SIG-M5 (cell line): Measurements from ENCODE around the gene DNMBP.
"Not testable (repeated sequence)": the region's sequence is repeated elsewhere in the genome, so short reads cannot be mapped to it uniquely, and the experiment has no call there.

Experiments
- DNase-seq: peaks from one replicate; lab custom pipeline; 2025; lab: John Stamatoyannopoulos, UW

The DNMBP gene

GRCh38 chr10:100014071-100014762 lies 4.5 kb upstream of the DNMBP start:
- no peak for DNase-seq

- no peak for DNase-seq
Observed at GRCh38 chr10:100013621-100014020, 3.9 kb upstream of the DNMBP start.

GRCh38 chr10:100011906-100012305 lies 2.2 kb upstream of the DNMBP start:
- DNase-seq = not testable (repeated sequence)

- DNase-seq = no peak
Observed at GRCh38 chr10:100009283-100009792, 409 bp downstream of the DNMBP start.

DNA sequence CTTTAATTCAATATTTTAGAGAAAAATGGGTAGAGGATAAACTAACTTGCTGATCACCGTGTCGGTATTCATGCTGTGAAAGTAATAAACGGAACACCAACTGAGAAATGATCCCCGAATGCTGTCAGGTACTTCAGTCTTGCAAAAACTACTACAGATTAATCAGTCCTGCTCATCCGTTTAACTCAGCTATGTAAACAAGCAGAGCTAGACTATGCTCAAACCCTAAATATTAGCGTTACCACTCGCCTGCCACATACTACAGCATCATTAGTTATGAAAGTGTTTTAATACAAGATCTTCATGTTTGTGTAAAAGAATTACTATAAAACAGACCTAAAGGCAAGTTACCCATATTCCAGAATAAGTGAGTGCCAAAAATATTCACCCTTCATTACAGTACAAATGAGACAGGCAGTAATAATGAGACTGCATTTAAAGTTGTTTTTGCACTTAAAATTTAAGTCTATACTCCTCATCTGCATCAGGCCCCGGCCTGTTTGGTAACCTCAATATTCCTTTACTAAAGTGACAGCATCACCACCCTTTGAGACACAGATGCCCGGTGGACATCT lies 952 bp downstream of the DNMBP start:
- DNase-seq = no peak

DNA sequence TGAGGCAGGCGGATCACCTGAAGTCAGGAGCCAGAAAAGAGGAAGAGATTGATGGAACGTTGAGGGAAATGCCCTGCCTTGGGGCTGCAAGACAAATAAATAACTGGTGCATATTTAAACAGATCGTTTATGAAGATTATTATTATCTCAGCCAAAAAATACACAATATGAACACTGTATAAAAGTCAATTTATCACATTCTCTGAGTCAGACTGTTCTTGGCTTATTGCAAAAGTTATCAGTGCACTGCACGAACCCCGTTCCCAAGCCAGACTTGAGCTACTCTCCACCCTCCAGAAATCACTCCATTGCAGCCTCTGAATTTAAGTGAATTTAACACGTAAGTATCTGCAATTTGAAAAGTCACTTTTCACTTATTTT lies 1.6 kb downstream of the DNMBP start:
- DNase-seq = no peak

DNA sequence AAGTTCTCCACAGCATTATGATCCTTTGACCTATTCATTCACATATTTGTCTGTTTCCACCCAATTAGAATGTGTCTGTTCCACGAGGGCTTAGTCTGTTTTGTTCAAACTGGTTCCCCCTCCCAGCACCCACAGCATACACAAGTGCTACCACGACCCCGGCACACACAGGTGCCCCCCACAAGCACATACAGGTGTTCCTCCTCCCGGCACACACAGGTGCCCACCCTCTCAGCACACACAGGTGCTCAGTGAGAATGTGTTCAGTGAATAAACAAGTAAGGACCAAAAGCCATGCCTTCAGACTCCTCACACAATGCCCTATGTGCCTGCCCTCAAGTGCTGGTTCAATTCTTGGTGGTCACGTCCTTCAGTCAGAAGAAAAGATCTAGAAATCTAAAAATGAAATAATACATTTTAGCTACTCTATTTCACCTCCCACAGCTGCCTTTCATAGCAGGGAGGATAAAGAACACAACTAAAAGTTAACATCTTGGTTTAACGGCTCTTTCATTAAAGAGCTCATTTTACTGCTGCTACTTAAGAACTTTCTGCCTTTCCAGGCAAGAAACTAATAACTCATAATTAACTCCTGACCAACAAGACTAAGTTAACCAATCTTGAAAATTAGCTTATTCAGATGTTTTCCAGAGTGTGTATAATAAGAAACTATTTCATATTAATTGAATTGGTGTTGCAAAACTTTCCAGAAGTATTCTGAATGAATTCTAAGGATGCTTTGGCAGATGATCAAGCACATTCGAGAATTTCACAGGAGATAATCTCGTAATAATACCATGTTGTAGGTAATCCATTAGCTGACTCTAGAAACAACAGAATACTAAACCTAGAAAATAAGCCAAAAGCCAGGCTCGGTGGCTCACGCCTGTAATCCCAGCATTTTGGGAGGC lies 2.3 kb downstream of the DNMBP start:
- DNase-seq = no peak

- DNase-seq = peak; percentile 4
Observed at GRCh38 chr10:100006243-100006886, 3.4 kb downstream of the DNMBP start.

DNA sequence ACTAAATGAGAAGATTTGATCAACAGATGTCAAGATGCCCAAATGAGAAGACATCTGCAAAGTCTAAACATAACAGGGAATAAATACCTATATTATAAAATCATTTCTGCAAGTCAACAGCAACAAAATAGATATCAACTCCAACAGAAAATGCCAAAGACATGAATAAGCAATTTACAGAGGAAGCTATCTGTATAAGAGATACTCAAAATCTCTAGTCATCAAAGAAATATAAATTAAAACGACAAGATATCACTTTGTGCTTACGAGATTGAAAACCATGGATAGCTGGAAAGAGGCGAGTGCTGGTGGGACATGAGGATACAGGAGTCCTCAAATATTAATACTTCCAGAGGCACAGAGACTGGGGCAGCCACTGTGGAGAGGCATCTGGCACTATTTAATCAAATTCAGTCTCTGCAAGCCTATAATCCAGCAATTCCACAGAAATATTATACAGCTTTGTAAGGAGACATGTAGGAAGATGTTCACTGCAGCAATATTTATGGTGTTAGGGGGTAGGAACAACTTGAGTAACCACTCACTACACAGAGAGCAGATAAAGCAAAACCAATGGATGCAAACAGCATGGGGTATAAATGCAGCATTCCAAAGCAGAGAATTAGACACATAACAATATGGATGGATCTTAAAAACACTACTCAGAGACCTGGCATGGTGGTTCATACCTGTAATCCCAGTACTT lies 4.8 kb downstream of the DNMBP start:
- no peak for DNase-seq

DNA sequence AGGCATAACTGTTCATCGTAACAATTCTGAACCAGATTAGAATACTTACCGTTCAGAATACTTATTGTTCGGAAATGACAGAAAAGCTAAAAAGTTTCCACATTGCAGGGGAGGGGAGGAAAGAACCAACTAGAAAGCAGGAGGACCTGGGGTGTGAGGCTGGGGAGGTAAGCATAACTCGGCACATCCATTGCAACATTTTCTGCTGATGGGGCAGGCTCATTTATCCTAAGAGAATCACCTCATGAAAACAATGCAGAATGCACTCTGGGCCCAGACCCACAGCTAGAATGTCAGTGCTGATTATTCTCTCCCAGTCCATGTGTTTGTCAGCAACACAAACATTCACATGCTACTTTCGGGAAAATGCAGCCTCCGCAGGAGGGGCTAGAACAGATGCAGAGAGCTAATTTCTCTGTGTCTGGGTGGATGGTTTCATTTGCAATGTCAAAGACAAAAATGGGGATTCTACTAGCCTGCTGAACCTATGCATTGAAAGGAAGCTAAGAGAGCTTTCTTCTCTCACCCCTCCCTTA lies 9.6 kb downstream of the DNMBP start:
- DNase-seq = no peak

GRCh38 chr10:99999319-100000108 lies 10.2 kb downstream of the DNMBP start:
- no peak for DNase-seq

DNA sequence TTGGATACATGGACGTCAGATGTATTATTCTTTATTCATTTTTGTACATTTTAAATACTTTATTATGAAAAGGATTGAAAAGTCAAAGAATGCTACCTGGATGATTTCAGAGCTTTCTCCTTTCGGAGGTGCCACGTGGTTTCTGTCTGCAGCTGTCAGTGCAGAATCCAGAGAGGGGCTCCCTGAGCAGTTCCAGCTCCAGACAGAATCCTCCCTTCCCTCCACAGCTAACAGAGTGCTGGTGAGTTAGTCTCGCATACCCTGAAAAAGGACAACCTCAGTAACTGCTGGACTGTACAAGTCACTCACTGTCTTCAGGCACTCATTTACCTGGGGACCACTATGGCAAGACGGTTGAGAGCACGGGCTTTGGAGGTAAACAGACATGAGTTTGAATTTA lies 10.9 kb downstream of the DNMBP start:
- no peak for DNase-seq

- no peak for DNase-seq
Observed at GRCh38 chr10:99996671-99997648, 12.8 kb downstream of the DNMBP start.

GRCh38 chr10:99995713-99996112 lies 14.0 kb downstream of the DNMBP start:
- DNase-seq = no peak

- no peak for DNase-seq
Observed at GRCh38 chr10:99995269-99995668, 14.5 kb downstream of the DNMBP start.

GRCh38 chr10:99994801-99995200 lies 14.9 kb downstream of the DNMBP start:
- DNase-seq = no peak

- peak; percentile 75 for DNase-seq
Observed at GRCh38 chr10:99993701-99994689, 15.8 kb downstream of the DNMBP start.

DNA sequence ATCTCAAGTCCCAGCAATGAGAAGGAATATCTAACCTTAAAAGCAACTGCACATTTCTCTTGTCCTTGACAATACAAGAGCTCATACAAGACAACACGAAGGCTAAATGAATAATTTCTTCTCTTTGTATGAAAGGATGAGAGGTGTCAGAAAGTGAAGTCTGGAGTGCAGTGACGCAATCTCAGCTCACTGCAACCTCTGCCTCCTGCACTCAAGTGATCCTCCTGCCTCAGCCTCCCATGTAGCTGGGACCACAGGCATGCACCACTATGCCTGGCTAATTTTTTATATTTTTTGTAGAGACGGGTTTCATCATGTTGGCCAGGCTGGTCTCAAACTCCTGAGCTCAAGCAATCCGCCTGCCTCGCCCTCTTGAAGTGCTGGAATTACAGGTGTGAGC lies 24.1 kb downstream of the DNMBP start:
- not testable (repeated sequence) for DNase-seq
